MM.1S (cell line): Measurements from ENCODE around the gene GTF2A2.

ENCODE experiments used
- EZH2 ChIP-seq: fragments of 300-600 bp; sonication (generic); optimal IDR thresholded peaks from 2 replicates; pipeline ENCODE3; 2017; ENCODE audit warnings: low read depth, mild to moderate bottlenecking, antibody characterized with exemption, low read length, mixed read lengths
- EZH2phosphoT487 ChIP-seq: fragments of 300-600 bp; sonication (generic); IDR thresholded peaks from 2 replicates; pipeline ENCODE4 v1.6.1; 2018; ENCODE audit warnings: antibody characterized with exemption, low read length
- TF ChIP-seq, protein P1 (sequence below): fragments of 300-600 bp; sonication (generic); IDR thresholded peaks from 2 replicates; pipeline ENCODE4 v1.5.1; 2016; ENCODE audit warnings: antibody characterized with exemption, low read length, mixed read lengths

DNA sequence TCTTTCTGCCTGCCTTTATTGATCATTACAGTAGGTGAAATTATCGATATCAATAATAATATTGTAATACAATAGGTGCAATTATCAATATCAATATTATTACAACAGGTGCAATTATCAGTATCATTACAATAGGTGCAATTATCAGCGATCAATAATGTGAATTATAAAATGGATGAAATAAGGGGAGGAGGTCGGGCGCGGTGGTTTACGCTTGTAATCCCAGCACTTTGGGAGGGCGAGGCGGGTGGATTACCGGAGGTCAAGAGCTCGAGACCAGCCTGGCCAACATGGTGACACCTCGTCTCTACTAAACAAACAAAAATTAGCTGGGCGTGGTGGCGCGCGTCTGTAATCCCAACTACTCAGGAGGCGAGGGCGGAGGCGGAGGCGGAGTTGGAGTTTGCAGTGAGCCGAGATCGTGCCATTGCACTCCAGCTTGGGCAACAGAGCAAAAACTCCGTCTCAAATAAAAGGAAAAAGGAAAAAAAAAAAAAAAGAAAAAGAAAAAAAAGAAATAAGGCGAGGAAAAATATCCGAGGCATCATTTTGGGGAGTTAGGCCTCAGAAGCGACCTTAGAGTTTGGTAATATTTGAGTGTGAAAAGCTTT is 32.4 kb upstream of the GTF2A2 start:
- TF ChIP-seq, protein P1, sequence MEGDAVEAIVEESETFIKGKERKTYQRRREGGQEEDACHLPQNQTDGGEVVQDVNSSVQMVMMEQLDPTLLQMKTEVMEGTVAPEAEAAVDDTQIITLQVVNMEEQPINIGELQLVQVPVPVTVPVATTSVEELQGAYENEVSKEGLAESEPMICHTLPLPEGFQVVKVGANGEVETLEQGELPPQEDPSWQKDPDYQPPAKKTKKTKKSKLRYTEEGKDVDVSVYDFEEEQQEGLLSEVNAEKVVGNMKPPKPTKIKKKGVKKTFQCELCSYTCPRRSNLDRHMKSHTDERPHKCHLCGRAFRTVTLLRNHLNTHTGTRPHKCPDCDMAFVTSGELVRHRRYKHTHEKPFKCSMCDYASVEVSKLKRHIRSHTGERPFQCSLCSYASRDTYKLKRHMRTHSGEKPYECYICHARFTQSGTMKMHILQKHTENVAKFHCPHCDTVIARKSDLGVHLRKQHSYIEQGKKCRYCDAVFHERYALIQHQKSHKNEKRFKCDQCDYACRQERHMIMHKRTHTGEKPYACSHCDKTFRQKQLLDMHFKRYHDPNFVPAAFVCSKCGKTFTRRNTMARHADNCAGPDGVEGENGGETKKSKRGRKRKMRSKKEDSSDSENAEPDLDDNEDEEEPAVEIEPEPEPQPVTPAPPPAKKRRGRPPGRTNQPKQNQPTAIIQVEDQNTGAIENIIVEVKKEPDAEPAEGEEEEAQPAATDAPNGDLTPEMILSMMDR, result no peak
- TF ChIP-seq EZH2phosphoT487 (no peak), EZH2 (no peak)
